OCI-LY3 (cell line): ENCODE results near the gene OTOGL.

Experiments
- H2AFZ ChIP-seq: fragments of 200-600, 300-600 bp; shearing (Covaris generic); 2 replicates; pipeline ENCODE4 v1.6.0; 2014; ENCODE audit warnings: antibody characterized with exemption, low read depth, low read length
- H3K27ac ChIP-seq: fragments of 200-600, 300-600 bp; sonication (generic); 2 replicates; pipeline ENCODE4 v1.5.1; 2014; ENCODE audit warnings: mild to moderate bottlenecking, low read length, moderate library complexity, mixed read lengths
- H3K27me3 ChIP-seq: fragments of 200-600, 300-600 bp; sonication (generic); 2 replicates; pipeline ENCODE4 v1.6.1; 2014; ENCODE audit warnings: low read depth, low read length, mixed read lengths
- H3K36me3 ChIP-seq: fragments of 200-600, 300-600 bp; sonication (generic); replicated peaks from 2 replicates; pipeline ENCODE3; 2014; ENCODE audit warnings: low read depth, low read length, mixed read lengths
- H3K4me1 ChIP-seq: fragments of 300-600, 200-600 bp; sonication (generic); 2 replicates; pipeline ENCODE4 v1.6.1; 2014; ENCODE audit warnings: low read length, mixed read lengths
- H3K4me2 ChIP-seq: fragments of 200-600, 300-600 bp; sonication (generic); 2 replicates; pipeline ENCODE4 v1.6.1; 2014; ENCODE audit warnings: low read length, mixed read lengths
- H3K4me3 ChIP-seq: fragments of 300-600, 200-600 bp; sonication (generic); 2 replicates; pipeline ENCODE4 v1.5.1; 2014; ENCODE audit warnings: antibody characterized with exemption, mild to moderate bottlenecking, low read length, moderate library complexity
- H3K79me2 ChIP-seq: fragments of 300-600, 200-600 bp; shearing (Covaris generic); 2 replicates; pipeline ENCODE4 v1.6.1; 2014; ENCODE audit warnings: mild to moderate bottlenecking, low read length, mixed read lengths
- H3K9ac ChIP-seq: fragments of 300-600, 200-600 bp; shearing (Covaris generic); 2 replicates; pipeline ENCODE4 v1.6.0; 2014; ENCODE audit warnings: mild to moderate bottlenecking, low read length, moderate library complexity
- H3K9me3 ChIP-seq: fragments of 200-600, 300-600 bp; shearing (Covaris generic); 2 replicates; pipeline ENCODE4 v1.6.1; 2014; ENCODE audit warnings: low read length, mixed read lengths; ENCODE audit not compliant: insufficient read depth
- H4K20me1 ChIP-seq: fragments of 200-600, 300-600 bp; sonication (generic); 2 replicates; pipeline ENCODE4 v1.6.1; 2016; ENCODE audit warnings: low read length, mixed read lengths; ENCODE audit not compliant: insufficient read depth
- EZH2phosphoT487 ChIP-seq: fragments of 200-600 bp; shearing (Covaris generic); IDR thresholded peaks from 2 replicates; pipeline ENCODE4 v1.6.1; 2018; ENCODE audit warnings: antibody characterized with exemption, mixed run types, low read depth
- TF ChIP-seq, protein P1 (sequence below): fragments of 200-600, 300-600 bp; sonication (generic); IDR thresholded peaks from 2 replicates; pipeline ENCODE4 v1.5.1; 2014; ENCODE audit warnings: antibody characterized with exemption, low read length, low read depth

OTOGL gene

GRCh38 chr12:80107221-80107620 lies 7.9 kb downstream of the OTOGL start:
- H3K9ac ChIP-seq = no peak overlapping the region
- H3K27me3 ChIP-seq = peaks cover 19% of the 10 kb centered on the region
- no peaks in the 10 kb centered on the region for H3K36me3 ChIP-seq
- no peaks in the 10 kb centered on the region for H3K9me3 ChIP-seq
- H2AFZ ChIP-seq = no peak overlapping the region
- no peak overlapping the region for H3K27ac ChIP-seq
- H3K4me3 ChIP-seq = no peak overlapping the region
- H3K79me2 ChIP-seq = no peaks in the 10 kb centered on the region
- no peaks in the 10 kb centered on the region for H4K20me1 ChIP-seq
- TF ChIP-seq EZH2phosphoT487 = no peak
- TF ChIP-seq, protein P1, sequence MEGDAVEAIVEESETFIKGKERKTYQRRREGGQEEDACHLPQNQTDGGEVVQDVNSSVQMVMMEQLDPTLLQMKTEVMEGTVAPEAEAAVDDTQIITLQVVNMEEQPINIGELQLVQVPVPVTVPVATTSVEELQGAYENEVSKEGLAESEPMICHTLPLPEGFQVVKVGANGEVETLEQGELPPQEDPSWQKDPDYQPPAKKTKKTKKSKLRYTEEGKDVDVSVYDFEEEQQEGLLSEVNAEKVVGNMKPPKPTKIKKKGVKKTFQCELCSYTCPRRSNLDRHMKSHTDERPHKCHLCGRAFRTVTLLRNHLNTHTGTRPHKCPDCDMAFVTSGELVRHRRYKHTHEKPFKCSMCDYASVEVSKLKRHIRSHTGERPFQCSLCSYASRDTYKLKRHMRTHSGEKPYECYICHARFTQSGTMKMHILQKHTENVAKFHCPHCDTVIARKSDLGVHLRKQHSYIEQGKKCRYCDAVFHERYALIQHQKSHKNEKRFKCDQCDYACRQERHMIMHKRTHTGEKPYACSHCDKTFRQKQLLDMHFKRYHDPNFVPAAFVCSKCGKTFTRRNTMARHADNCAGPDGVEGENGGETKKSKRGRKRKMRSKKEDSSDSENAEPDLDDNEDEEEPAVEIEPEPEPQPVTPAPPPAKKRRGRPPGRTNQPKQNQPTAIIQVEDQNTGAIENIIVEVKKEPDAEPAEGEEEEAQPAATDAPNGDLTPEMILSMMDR = no peak
- peaks cover 5% of the 10 kb centered on the region for H3K4me1 ChIP-seq
- H3K4me2 ChIP-seq = peak overlapping the region; percentile 5; the same call in 1 of the 2 replicates

DNA sequence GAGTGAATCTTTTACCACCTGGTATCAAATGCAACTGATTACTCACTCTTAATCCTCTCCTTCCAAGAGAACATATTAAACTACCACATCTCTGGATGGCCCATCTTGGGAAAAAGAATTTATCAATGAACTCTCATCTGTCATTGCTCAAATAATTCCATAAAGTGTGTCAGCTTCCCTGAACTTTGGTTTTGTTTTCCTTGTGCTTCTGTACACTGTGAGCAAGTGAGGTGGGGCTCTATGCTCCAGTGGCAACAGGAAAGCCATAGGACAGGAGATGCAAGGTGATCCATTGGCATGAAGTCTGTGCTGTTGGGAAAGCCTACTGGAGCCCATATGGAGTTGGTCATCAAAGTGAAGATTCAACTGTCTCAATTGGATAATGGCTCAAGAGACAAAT lies 17.4 kb downstream of the OTOGL start:
- Histone ChIP-seq H3K9ac (no peak overlapping the region), H4K20me1 (no peaks in the 10 kb centered on the region), H3K27ac (no peak overlapping the region), H3K79me2 (no peaks in the 10 kb centered on the region), H3K36me3 (no peaks in the 10 kb centered on the region), H3K4me2 (no peak overlapping the region), H2AFZ (no peak overlapping the region), H3K4me1 (no peaks in the 10 kb centered on the region), H3K9me3 (no peaks in the 10 kb centered on the region), H3K27me3 (no peaks in the 10 kb centered on the region), H3K4me3 (no peak overlapping the region)
- no peak for TF ChIP-seq EZH2phosphoT487
- TF ChIP-seq, protein P1 = no peak

DNA sequence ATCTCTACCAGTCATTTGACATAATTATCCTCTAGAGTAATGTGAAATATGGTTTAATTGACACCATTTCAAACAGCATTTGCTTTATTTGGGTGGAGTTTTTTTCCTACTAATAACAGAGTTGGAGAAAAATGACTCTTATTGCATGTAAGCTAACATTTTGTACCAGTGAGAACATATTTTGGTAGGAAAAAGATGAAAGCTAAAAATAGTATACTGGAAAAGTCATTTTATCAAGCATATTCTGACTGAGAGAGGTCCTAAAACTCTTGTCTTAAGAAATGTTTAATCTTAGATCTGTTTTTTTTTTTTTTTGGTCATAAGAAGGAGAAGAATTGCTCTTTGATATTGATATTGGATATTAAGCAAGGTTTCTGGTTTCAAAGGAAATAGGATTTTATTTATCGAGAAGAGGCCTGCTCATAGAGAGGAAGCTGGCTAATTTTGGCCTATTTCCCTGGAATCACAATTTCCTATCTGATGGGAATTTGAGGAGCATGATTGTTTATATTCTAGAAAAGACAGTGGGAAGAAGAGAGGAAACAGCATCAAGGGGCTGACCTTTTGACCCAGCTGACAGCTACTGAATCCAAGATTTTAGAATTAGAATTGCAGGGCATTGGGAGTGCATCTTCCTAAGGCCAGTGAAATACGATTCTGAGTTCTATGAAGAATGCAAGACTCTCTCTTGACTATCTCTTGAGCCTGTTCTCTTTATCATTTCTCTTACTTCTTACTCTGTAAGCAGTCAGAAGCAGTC lies 19.4 kb downstream of the OTOGL start:
- no peaks in the 10 kb centered on the region for H4K20me1 ChIP-seq
- no peaks in the 10 kb centered on the region for H3K27me3 ChIP-seq
- H3K4me1 ChIP-seq = no peaks in the 10 kb centered on the region
- H3K27ac ChIP-seq = no peak overlapping the region
- no peaks in the 10 kb centered on the region for H3K9me3 ChIP-seq
- no peaks in the 10 kb centered on the region for H3K36me3 ChIP-seq
- no peaks in the 10 kb centered on the region for H3K79me2 ChIP-seq
- TF ChIP-seq, protein P1 = no peak
- TF ChIP-seq EZH2phosphoT487 = no peak
- no peak overlapping the region for H3K4me2 ChIP-seq
- H3K4me3 ChIP-seq = no peak overlapping the region
- no peak overlapping the region for H2AFZ ChIP-seq
- no peak overlapping the region for H3K9ac ChIP-seq

- Histone ChIP-seq H3K9ac (no peak overlapping the region), H3K4me1 (no peaks in the 10 kb centered on the region), H4K20me1 (no peaks in the 10 kb centered on the region), H3K27me3 (no peaks in the 10 kb centered on the region), H3K9me3 (no peaks in the 10 kb centered on the region), H3K4me3 (no peak overlapping the region), H3K79me2 (no peaks in the 10 kb centered on the region), H3K4me2 (no peak overlapping the region), H2AFZ (no peak overlapping the region), H3K36me3 (no peaks in the 10 kb centered on the region), H3K27ac (no peak overlapping the region)
- TF ChIP-seq, protein P1 = no peak
- TF ChIP-seq EZH2phosphoT487 = no peak
Observed at GRCh38 chr12:80120994-80121393, 21.7 kb downstream of the OTOGL start.
